C4-2B (cell line): ENCODE measurements around the gene P2RX2.

Experiments used
- CTCF ChIP-seq: fragments of 450-650 bp; conservative IDR thresholded peaks from 2 replicates; pipeline ENCODE4 v1.5.1; 2017; ENCODE audit warnings: mild to moderate bottlenecking
- ZFX ChIP-seq: fragments of 450-650 bp; IDR thresholded peaks from 2 replicates; pipeline ENCODE4 v1.6.1; 2017

GRCh38 chr12:132648616-132649225, 30.1 kb downstream of the P2RX2 start:
- TF ChIP-seq CTCF: no peak
- no peak for TF ChIP-seq ZFX
